ENCODE results near the gene DNAI1. TPM values are rescaled to one million over a fixed set of nuclear protein-coding genes. Genes with fewer than 3 reads are reported as not detected.

The DNAI1 gene
- total RNA-seq (2021; ENCODE audit: unreplicated experiment), result 2.2 TPM
- polyA plus RNA-seq (2012; ENCODE audit: insufficient read length), result 1.3 TPM
- Bru-seq, nascent RNA, result percentile 45 among the genes with signal in this experiment
- percentile 56 among the genes with signal in this experiment for BruChase-seq, experiment 1, labeled RNA remaining after a 2-hour chase
- BruChase-seq, experiment 2, labeled RNA remaining after a 6-hour chase, result percentile 51 among the genes with signal in this experiment
- long read RNA-seq, partial matches to known transcripts, result 0 of 1 reads
- long read RNA-seq, other reads (novel, unspliced or antisense), result 1 of 1 reads

DNA sequence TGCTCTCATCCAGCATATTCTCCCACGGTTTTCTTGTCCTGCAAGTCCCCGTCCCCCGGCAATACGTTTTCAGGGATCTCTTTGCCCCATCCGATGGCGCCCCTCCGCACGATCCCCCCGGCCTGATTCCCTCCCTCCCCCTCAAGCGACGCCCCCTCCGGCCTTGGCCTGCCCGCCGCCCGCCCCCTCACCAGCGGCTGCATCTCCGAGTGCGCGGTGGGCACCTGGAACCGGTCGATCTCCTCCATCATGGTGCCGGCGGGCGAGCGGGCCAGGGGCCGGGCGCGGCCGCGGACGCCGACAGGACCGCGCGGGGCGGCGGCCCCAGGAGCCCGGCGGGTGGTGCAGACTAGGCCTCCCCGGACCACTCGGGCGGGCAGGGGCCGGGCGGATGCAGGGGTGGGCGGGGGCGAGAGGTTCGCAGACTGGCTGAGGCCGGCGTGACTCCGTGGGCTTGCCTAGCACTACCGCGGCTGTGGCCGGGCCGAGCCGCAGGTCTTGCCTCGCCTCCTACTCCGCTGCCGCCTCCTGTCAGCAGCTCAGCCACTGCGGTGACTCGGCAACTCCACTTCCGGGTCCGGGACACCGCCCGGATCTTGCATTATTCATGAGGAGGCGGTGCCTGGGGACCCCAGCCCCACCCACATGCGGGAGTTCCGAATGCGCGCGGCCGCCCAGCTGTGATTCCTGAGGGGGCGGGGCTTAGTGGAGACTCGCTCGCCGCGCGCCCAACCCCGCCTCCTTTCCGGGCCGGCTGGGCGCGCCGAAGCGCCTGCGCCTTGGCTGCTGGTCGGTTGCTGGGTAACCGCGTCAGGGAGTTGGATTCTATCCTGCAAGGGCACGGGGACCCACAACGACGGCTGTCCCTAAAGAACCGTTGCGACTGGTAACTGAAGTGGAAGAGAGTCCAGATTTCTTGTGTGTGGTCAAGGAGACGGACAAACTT is at the start of gene DNAI1, which contains the start of gene FAM219A:
Gene DNAI1, plus strand, starts transcription at position 793 of the 946 bp plus-strand sequence. CDS start 201 bp downstream, outside the sequence.
Gene FAM219A, minus strand, starts transcription at position 558 of the 946 bp plus-strand sequence. Its CDS starts 307 bp downstream, at position 251.
- peak within 1 kb of the TSS; percentile 79 to 84 for H3K4me3 ChIP-seq (ENCODE audit: low read depth in 2 of 2, low read length in 2 of 2)
- DNase-seq (ENCODE audit: low read depth, low spot score) (peak; percentile 86), ATAC-seq (peak; percentile 97)
- ChIA-PET CTCF (interaction anchor here (0.5 kb wide), 1 partner anchor 78 kb away, joined by 4 read pairs; no protein-coding TSS in a partner anchor), POLR2A (no interaction called here)
- peak within 1 kb of the TSS; percentile 72 for H3K27ac ChIP-seq (ENCODE audit: low read length)
- H3K27me3 ChIP-seq (ENCODE audit: control insufficient read depth, insufficient read depth, low read length), result no peaks in the 10 kb centered on the region
- in situ Hi-C loops (cut with HindIII; ENCODE audit: low pct_unique_long_range_greater_than_20kb, low sequenced_read_pairs) (no loop called here), intact Hi-C loops (cut with micrococcal nuclease; ENCODE audit: unreplicated experiment) (no loop called here)
- H3K4me1 ChIP-seq (ENCODE audit: control insufficient read depth, insufficient read depth, low read length), result peaks cover 14% of the 10 kb centered on the region
- no peaks in the 10 kb centered on the region for H3K9me3 ChIP-seq (ENCODE audit: control insufficient read depth, insufficient read depth, low read depth, low read length)
- no TSS peak for BruUV-seq (replicated peaks)
- no peaks in the 10 kb centered on the region for H3K36me3 ChIP-seq (ENCODE audit: control insufficient read depth, insufficient read depth, low read length)
- TF ChIP-seq, protein P1, sequence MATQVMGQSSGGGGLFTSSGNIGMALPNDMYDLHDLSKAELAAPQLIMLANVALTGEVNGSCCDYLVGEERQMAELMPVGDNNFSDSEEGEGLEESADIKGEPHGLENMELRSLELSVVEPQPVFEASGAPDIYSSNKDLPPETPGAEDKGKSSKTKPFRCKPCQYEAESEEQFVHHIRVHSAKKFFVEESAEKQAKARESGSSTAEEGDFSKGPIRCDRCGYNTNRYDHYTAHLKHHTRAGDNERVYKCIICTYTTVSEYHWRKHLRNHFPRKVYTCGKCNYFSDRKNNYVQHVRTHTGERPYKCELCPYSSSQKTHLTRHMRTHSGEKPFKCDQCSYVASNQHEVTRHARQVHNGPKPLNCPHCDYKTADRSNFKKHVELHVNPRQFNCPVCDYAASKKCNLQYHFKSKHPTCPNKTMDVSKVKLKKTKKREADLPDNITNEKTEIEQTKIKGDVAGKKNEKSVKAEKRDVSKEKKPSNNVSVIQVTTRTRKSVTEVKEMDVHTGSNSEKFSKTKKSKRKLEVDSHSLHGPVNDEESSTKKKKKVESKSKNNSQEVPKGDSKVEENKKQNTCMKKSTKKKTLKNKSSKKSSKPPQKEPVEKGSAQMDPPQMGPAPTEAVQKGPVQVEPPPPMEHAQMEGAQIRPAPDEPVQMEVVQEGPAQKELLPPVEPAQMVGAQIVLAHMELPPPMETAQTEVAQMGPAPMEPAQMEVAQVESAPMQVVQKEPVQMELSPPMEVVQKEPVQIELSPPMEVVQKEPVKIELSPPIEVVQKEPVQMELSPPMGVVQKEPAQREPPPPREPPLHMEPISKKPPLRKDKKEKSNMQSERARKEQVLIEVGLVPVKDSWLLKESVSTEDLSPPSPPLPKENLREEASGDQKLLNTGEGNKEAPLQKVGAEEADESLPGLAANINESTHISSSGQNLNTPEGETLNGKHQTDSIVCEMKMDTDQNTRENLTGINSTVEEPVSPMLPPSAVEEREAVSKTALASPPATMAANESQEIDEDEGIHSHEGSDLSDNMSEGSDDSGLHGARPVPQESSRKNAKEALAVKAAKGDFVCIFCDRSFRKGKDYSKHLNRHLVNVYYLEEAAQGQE (IDR thresholded peaks at IDR 0.05; ENCODE audit: insufficient read depth in 1 of 2, low read depth in 2 of 2, low read length in 1 of 2), result 0 out of 4 replicates have a peak, but pooled peaks of 1 of the 2 experiments have one; percentile 31
- TF ChIP-seq, protein P2, sequence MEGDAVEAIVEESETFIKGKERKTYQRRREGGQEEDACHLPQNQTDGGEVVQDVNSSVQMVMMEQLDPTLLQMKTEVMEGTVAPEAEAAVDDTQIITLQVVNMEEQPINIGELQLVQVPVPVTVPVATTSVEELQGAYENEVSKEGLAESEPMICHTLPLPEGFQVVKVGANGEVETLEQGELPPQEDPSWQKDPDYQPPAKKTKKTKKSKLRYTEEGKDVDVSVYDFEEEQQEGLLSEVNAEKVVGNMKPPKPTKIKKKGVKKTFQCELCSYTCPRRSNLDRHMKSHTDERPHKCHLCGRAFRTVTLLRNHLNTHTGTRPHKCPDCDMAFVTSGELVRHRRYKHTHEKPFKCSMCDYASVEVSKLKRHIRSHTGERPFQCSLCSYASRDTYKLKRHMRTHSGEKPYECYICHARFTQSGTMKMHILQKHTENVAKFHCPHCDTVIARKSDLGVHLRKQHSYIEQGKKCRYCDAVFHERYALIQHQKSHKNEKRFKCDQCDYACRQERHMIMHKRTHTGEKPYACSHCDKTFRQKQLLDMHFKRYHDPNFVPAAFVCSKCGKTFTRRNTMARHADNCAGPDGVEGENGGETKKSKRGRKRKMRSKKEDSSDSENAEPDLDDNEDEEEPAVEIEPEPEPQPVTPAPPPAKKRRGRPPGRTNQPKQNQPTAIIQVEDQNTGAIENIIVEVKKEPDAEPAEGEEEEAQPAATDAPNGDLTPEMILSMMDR (IDR thresholded peaks at IDR 0.05), result no peak
- peak; percentile 65 for TF ChIP-seq POLR2AphosphoS5 (IDR thresholded peaks at IDR 0.05; ENCODE audit: low read depth, low read length)
- TF ChIP-seq SIN3A (IDR thresholded peaks at IDR 0.05; ENCODE audit: borderline replicate concordance, insufficient read depth, low read depth, low read length), result peak; percentile 96; the same call in 1 of the 2 replicates
- TF ChIP-seq TCF7L2 (IDR thresholded peaks at IDR 0.05; ENCODE audit: low read depth, low read length), result no peak

DNA sequence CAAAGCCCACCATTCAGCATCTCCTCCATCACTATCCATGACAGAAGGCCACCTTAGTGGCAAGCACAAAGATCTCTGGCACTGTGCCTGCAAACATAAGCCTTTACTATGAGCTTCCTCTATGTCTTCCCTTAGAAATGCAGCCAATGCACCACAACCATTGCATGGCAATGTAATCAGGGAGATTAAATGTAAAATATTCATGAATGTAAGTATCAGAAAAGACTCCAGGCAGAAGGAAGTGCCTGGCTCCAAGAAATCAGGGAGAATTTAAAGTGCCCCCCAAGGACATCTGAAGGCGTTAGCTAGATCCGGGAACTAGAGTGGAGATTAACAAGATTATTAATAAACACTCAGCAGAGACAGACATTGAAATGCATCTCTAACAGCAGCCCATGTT is 49.5 kb upstream of the DNAI1 start:
- no TSS peak for BruUV-seq (replicated peaks)
- Histone ChIP-seq H3K4me1 (ENCODE audit: control insufficient read depth, insufficient read depth, low read length) (no peaks in the 10 kb centered on the region), H3K4me3 (ENCODE audit: low read depth in 2 of 2, low read length in 2 of 2) (no peak overlapping the region), H3K36me3 (ENCODE audit: control insufficient read depth, insufficient read depth, low read length) (no peaks in the 10 kb centered on the region), H3K9me3 (ENCODE audit: control insufficient read depth, insufficient read depth, low read depth, low read length) (no peaks in the 10 kb centered on the region), H3K27me3 (ENCODE audit: control insufficient read depth, insufficient read depth, low read length) (no peaks in the 10 kb centered on the region), H3K27ac (ENCODE audit: low read length) (no peak overlapping the region)
- intact Hi-C loops (cut with micrococcal nuclease; ENCODE audit: unreplicated experiment), result no loop called here
- no peak for ATAC-seq
- no peak for DNase-seq (ENCODE audit: low read depth, low spot score)
- TF ChIP-seq, protein P1 (IDR thresholded peaks at IDR 0.05; ENCODE audit: insufficient read depth in 1 of 2, low read depth in 2 of 2, low read length in 1 of 2), result no peak
- TF ChIP-seq SIN3A (IDR thresholded peaks at IDR 0.05; ENCODE audit: borderline replicate concordance, insufficient read depth, low read depth, low read length) (no peak), POLR2AphosphoS5 (IDR thresholded peaks at IDR 0.05; ENCODE audit: low read depth, low read length) (no peak), TCF7L2 (IDR thresholded peaks at IDR 0.05; ENCODE audit: low read depth, low read length) (no peak)
- TF ChIP-seq, protein P2 (IDR thresholded peaks at IDR 0.05), result no peak
- ChIA-PET CTCF (interaction anchor here (1.0 kb wide), 1 partner anchor 195 kb away, joined by 3 read pairs; no protein-coding TSS in a partner anchor), POLR2A (no interaction called here)
- in situ Hi-C loops (cut with HindIII; ENCODE audit: low pct_unique_long_range_greater_than_20kb, low sequenced_read_pairs), result no loop called here
